ENCODE measurements around the gene CCL4.
A peak's percentile ranks its signal among the peaks of the same experiment; 100 is the strongest.
"Not testable (repeated sequence)": the region's sequence is repeated elsewhere in the genome, so short reads cannot be mapped to it uniquely, and the experiment has no call there.

Gene CCL4

GRCh38 chr17:36087897-36088572 lies 15.6 kb upstream of the CCL4 start:
- CTCF ChIA-PET; H3K9me3 ChIP-seq (ENCODE audit: control extremely low read depth in 1 of 5, control insufficient read depth in 4 of 5, insufficient read depth in 2 of 5, low read depth in 1 of 5, low read length in 4 of 5); POLR2A ChIA-PET; H3K27ac ChIP-seq (ENCODE audit: insufficient read depth in 1 of 2, low read depth in 1 of 2, low read length in 2 of 2, poor library complexity in 1 of 2, severe bottlenecking in 2 of 2); H3K4me3 ChIP-seq (ENCODE audit: control insufficient read depth in 1 of 7, extremely low read depth in 1 of 7, insufficient read depth in 4 of 7, low read depth in 2 of 7, low read length in 6 of 7); H3K27me3 ChIP-seq (replicated peaks in 2 of 5; ENCODE audit: control insufficient read depth in 4 of 5, insufficient read depth in 5 of 5, low read length in 4 of 5); DNase-seq; H3K36me3 ChIP-seq (ENCODE audit: control insufficient read depth in 4 of 4, insufficient read depth in 4 of 4, low read length in 3 of 4): not testable (repeated sequence)
- H3K4me1 ChIP-seq (ENCODE audit: control extremely low read depth in 1 of 4, control insufficient read depth in 4 of 4, insufficient read depth in 4 of 4, low read length in 3 of 4) = peaks cover 7 to 44% (median 32%) of the 10 kb centered on the region in 4 experiments
- WGBS (ENCODE audit: insufficient coverage) = 67% methylated on average over 1 of the region's 10 CpGs

- peaks cover under 1 to 38% (median 26%) of the 10 kb centered on the region in 4 experiments for H3K4me1 ChIP-seq (ENCODE audit: control extremely low read depth in 1 of 4, control insufficient read depth in 4 of 4, insufficient read depth in 4 of 4, low read length in 3 of 4)
- no peaks in the 10 kb centered on the region for H3K36me3 ChIP-seq (ENCODE audit: control insufficient read depth in 4 of 4, insufficient read depth in 4 of 4, low read length in 3 of 4)
- DNase-seq = no peak
- 94% methylated on average over 9 of the region's 14 CpGs for WGBS (ENCODE audit: insufficient coverage)
- H3K9me3 ChIP-seq (ENCODE audit: control extremely low read depth in 1 of 5, control insufficient read depth in 4 of 5, insufficient read depth in 2 of 5, low read depth in 1 of 5, low read length in 4 of 5) = no peaks in the 10 kb centered on the region
- POLR2A ChIA-PET = no interaction called here
- CTCF ChIA-PET = interaction anchor here (1.3 kb wide), 1 partner anchor 44 kb away, joined by 4 read pairs; no protein-coding TSS in a partner anchor
- H3K27ac ChIP-seq (ENCODE audit: insufficient read depth in 1 of 2, low read depth in 1 of 2, low read length in 2 of 2, poor library complexity in 1 of 2, severe bottlenecking in 2 of 2) = no peak overlapping the region
- H3K4me3 ChIP-seq (ENCODE audit: control insufficient read depth in 1 of 7, extremely low read depth in 1 of 7, insufficient read depth in 4 of 7, low read depth in 2 of 7, low read length in 6 of 7) = no peak overlapping the region
- H3K27me3 ChIP-seq (replicated peaks in 2 of 5; ENCODE audit: control insufficient read depth in 4 of 5, insufficient read depth in 5 of 5, low read length in 4 of 5) = no peaks in the 10 kb centered on the region
Measured at GRCh38 chr17:36088670-36089338, 14.8 kb upstream of the CCL4 start.

- Histone ChIP-seq H3K27ac (ENCODE audit: insufficient read depth in 1 of 2, low read depth in 1 of 2, low read length in 2 of 2, poor library complexity in 1 of 2, severe bottlenecking in 2 of 2) (no peak overlapping the region), H3K9me3 (ENCODE audit: control extremely low read depth in 1 of 5, control insufficient read depth in 4 of 5, insufficient read depth in 2 of 5, low read depth in 1 of 5, low read length in 4 of 5) (no peaks in the 10 kb centered on the region), H3K4me1 (ENCODE audit: control extremely low read depth in 1 of 4, control insufficient read depth in 4 of 4, insufficient read depth in 4 of 4, low read length in 3 of 4) (peaks cover 0 to 37% (median 25%) of the 10 kb centered on the region in 4 experiments), H3K27me3 (replicated peaks in 2 of 5; ENCODE audit: control insufficient read depth in 4 of 5, insufficient read depth in 5 of 5, low read length in 4 of 5) (no peaks in the 10 kb centered on the region), H3K4me3 (ENCODE audit: control insufficient read depth in 1 of 7, extremely low read depth in 1 of 7, insufficient read depth in 4 of 7, low read depth in 2 of 7, low read length in 6 of 7) (no peak overlapping the region), H3K36me3 (ENCODE audit: control insufficient read depth in 4 of 4, insufficient read depth in 4 of 4, low read length in 3 of 4) (no peaks in the 10 kb centered on the region)
- ChIA-PET POLR2A (no interaction called here), CTCF (interaction anchor here (1.3 kb wide), 1 partner anchor 43 kb away, joined by 4 read pairs; no protein-coding TSS in a partner anchor)
- DNase-seq = no peak
- WGBS (ENCODE audit: insufficient coverage) = 95% methylated on average over 4 of the region's 4 CpGs
Measured at GRCh38 chr17:36089339-36089865, 14.2 kb upstream of the CCL4 start.

- Histone ChIP-seq H3K4me1 (ENCODE audit: control extremely low read depth in 1 of 4, control insufficient read depth in 4 of 4, insufficient read depth in 4 of 4, low read length in 3 of 4) (peaks cover 0 to 33% (median 22%) of the 10 kb centered on the region in 4 experiments), H3K27ac (ENCODE audit: insufficient read depth in 1 of 2, low read depth in 1 of 2, low read length in 2 of 2, poor library complexity in 1 of 2, severe bottlenecking in 2 of 2) (no peak within 1 kb of the TSS), H3K27me3 (replicated peaks in 2 of 5; ENCODE audit: control insufficient read depth in 4 of 5, insufficient read depth in 5 of 5, low read length in 4 of 5) (no peaks in the 10 kb centered on the region), H3K4me3 (ENCODE audit: control insufficient read depth in 1 of 7, extremely low read depth in 1 of 7, insufficient read depth in 4 of 7, low read depth in 2 of 7, low read length in 6 of 7) (no peak within 1 kb of the TSS), H3K36me3 (ENCODE audit: control insufficient read depth in 4 of 4, insufficient read depth in 4 of 4, low read length in 3 of 4) (no peaks in the 10 kb centered on the region), H3K9me3 (ENCODE audit: control extremely low read depth in 1 of 5, control insufficient read depth in 4 of 5, insufficient read depth in 2 of 5, low read depth in 1 of 5, low read length in 4 of 5) (no peaks in the 10 kb centered on the region)
- peak in 2 of 3 donors; percentile 69 to 72 for DNase-seq
- CTCF ChIA-PET = interaction anchor here (1.3 kb wide), 1 partner anchor 42 kb away, joined by 4 read pairs; no protein-coding TSS in a partner anchor
- POLR2A ChIA-PET = no interaction called here
- WGBS (ENCODE audit: insufficient coverage) = 71% methylated on average over 5 of the region's 9 CpGs
Measured at GRCh38 chr17:36089888-36090836, 13.5 kb upstream of the CCL4 start, which contains the start of gene CCL3. TSS of gene CCL3 (minus strand) at chr17:36090143. CDS start at chr17:36090058, 85 bp downstream.

GRCh38 chr17:36092230-36092629 lies 11.4 kb upstream of the CCL4 start:
- peak in 2 of 3 donors; percentile 26 to 38 for DNase-seq
- Histone ChIP-seq H3K9me3 (ENCODE audit: control extremely low read depth in 1 of 5, control insufficient read depth in 4 of 5, insufficient read depth in 2 of 5, low read depth in 1 of 5, low read length in 4 of 5) (no peaks in the 10 kb centered on the region), H3K36me3 (ENCODE audit: control insufficient read depth in 4 of 4, insufficient read depth in 4 of 4, low read length in 3 of 4) (no peaks in the 10 kb centered on the region), H3K4me1 (ENCODE audit: control extremely low read depth in 1 of 4, control insufficient read depth in 4 of 4, insufficient read depth in 4 of 4, low read length in 3 of 4) (peaks cover 0 to 27% (median 14%) of the 10 kb centered on the region in 4 experiments), H3K27ac (ENCODE audit: insufficient read depth in 1 of 2, low read depth in 1 of 2, low read length in 2 of 2, poor library complexity in 1 of 2, severe bottlenecking in 2 of 2) (no peak overlapping the region), H3K27me3 (replicated peaks in 2 of 5; ENCODE audit: control insufficient read depth in 4 of 5, insufficient read depth in 5 of 5, low read length in 4 of 5) (no peaks in the 10 kb centered on the region), H3K4me3 (ENCODE audit: control insufficient read depth in 1 of 7, extremely low read depth in 1 of 7, insufficient read depth in 4 of 7, low read depth in 2 of 7, low read length in 6 of 7) (no peak overlapping the region)
- WGBS (ENCODE audit: insufficient coverage) = 73% methylated on average over 3 of the region's 4 CpGs
- CTCF ChIA-PET = interaction anchor here (1.3 kb wide), 1 partner anchor 21 kb away, joined by 4 read pairs; no protein-coding TSS in a partner anchor
- POLR2A ChIA-PET = no interaction called here

GRCh38 chr17:36092715-36093114 lies 10.9 kb upstream of the CCL4 start:
- POLR2A ChIA-PET; H3K9me3 ChIP-seq (ENCODE audit: control extremely low read depth in 1 of 5, control insufficient read depth in 4 of 5, insufficient read depth in 2 of 5, low read depth in 1 of 5, low read length in 4 of 5); H3K36me3 ChIP-seq (ENCODE audit: control insufficient read depth in 4 of 4, insufficient read depth in 4 of 4, low read length in 3 of 4); DNase-seq; H3K27me3 ChIP-seq (replicated peaks in 2 of 5; ENCODE audit: control insufficient read depth in 4 of 5, insufficient read depth in 5 of 5, low read length in 4 of 5); CTCF ChIA-PET; H3K4me3 ChIP-seq (ENCODE audit: control insufficient read depth in 1 of 7, extremely low read depth in 1 of 7, insufficient read depth in 4 of 7, low read depth in 2 of 7, low read length in 6 of 7); H3K27ac ChIP-seq (ENCODE audit: insufficient read depth in 1 of 2, low read depth in 1 of 2, low read length in 2 of 2, poor library complexity in 1 of 2, severe bottlenecking in 2 of 2): not testable (repeated sequence)
- 100% methylated on average over 2 of the region's 6 CpGs for WGBS (ENCODE audit: insufficient coverage)
- H3K4me1 ChIP-seq (ENCODE audit: control extremely low read depth in 1 of 4, control insufficient read depth in 4 of 4, insufficient read depth in 4 of 4, low read length in 3 of 4) = peaks cover 0 to 27% (median 14%) of the 10 kb centered on the region in 4 experiments
